HCT116 (cell line): ENCODE measurements around the gene BRD4. TPM values are rescaled to one million over a fixed set of nuclear protein-coding genes. Genes with fewer than 3 reads are reported as not detected.

Experiments used
- ATAC-seq: fragments of 200-7000 bp; cut with Tn5 transposase; 2 replicates; pipeline ENCODE4 v1.9.1; 2020; ENCODE audit warnings: mild to moderate bottlenecking, moderate library complexity
- BruUV-seq: library from RNA; stranded (reverse); fragments of 400-500 nt; replicated peaks from 2 replicates; lab custom pipeline; 2021; lab: Mats Ljungman, UMichigan
- CTCF ChIA-PET: fragments of 300-600 bp; sonication (Branson Sonifier 250); formaldehyde crosslinking; loops from one replicate; lab custom pipeline; 2021; ENCODE audit warnings: antibody characterized with exemption; lab: Charles Lee
- POLR2A ChIA-PET: fragments of 300-600, 350-600 bp; sonication (Branson Sonifier 250); formaldehyde crosslinking; loops from one replicate; lab custom pipeline; 2021; ENCODE audit warnings: antibody characterized with exemption; lab: Charles Lee
- RAD21 ChIA-PET, 2 experiments: fragments of 300-600 bp; sonication (Branson Sonifier 250); formaldehyde crosslinking; loops; one replicate each; lab custom pipeline; 2023; ENCODE audit warnings: low total read pairs in 2 of 2; ENCODE audit not compliant: uncharacterized antibody in 2 of 2, unreplicated experiment in 2 of 2, low non-redundant PET in 1 of 2; lab: Charles Lee
- DNase-seq: peaks from one replicate; pipeline ENCODE4 v3.0.0-alpha.2; 2010; ENCODE audit warnings: low read depth, low spot score
- H2AFZ ChIP-seq: fragments of 200-600 bp; shearing (Covaris generic), sonication (generic); 2 replicates; pipeline ENCODE4 v1.6.1; 2017; ENCODE audit warnings: low read depth, mixed run types, mixed read lengths, antibody characterized with exemption, low read length; ENCODE audit not compliant: poor library complexity, severe bottlenecking
- H3K27ac ChIP-seq: 2 replicates; pipeline ENCODE4 v1.5.1; 2012; ENCODE audit warnings: low read depth, low read length
- H3K27me3 ChIP-seq: fragments of 200-600 bp; sonication (generic); 2 replicates; pipeline ENCODE4 v1.6.1; 2016; ENCODE audit warnings: mixed run types, low read length, mixed read lengths; ENCODE audit not compliant: insufficient read depth
- H3K36me3 ChIP-seq, 2 experiments: fragments of 200-500 bp in 1 of 2; fragments of 200-600 bp in 1 of 2; sonication (Bioruptor generic) in 1 of 2; sonication (generic) in 1 of 2; 2 replicates each; pipeline versions ENCODE4 v1.5.1 to v1.6.1; 2014 to 2016; ENCODE audit warnings: low read length in 2 of 2, inconsistent platforms in 1 of 2, mixed read lengths in 1 of 2, mixed run types in 1 of 2; ENCODE audit not compliant: insufficient read depth in 2 of 2, control insufficient read depth in 1 of 2
- H3K4me1 ChIP-seq, 2 experiments: fragments of 200-600 bp in 1 of 2; sonication (generic) in 1 of 2; 2 replicates each; pipeline versions ENCODE4 v1.5.1 to v1.6.1; 2012 to 2017; ENCODE audit warnings: low read length in 2 of 2, inconsistent platforms in 1 of 2, mild to moderate bottlenecking in 1 of 2, mixed read lengths in 1 of 2, mixed run types in 1 of 2, moderate library complexity in 1 of 2; ENCODE audit not compliant: insufficient read depth in 2 of 2, control insufficient read depth in 1 of 2
- H3K4me2 ChIP-seq: fragments of 200-600 bp; sonication (generic); 2 replicates; pipeline ENCODE4 v1.6.1; 2017; ENCODE audit warnings: mixed run types, low read length, mixed read lengths
- H3K4me3 ChIP-seq, 2 experiments: fragments of 200-600 bp in 1 of 2; sonication (generic) in 1 of 2; replicated peaks in 1 of 2; 2 replicates each; pipeline ENCODE4 v1.5.1; 2011 to 2016; ENCODE audit warnings: low read length in 2 of 2, control low read depth in 1 of 2, low read depth in 1 of 2, mild to moderate bottlenecking in 1 of 2, mixed read lengths in 1 of 2, mixed run types in 1 of 2
- H3K79me2 ChIP-seq: fragments of 200-600 bp; sonication (generic); 2 replicates; pipeline ENCODE4 v1.6.1; 2017; ENCODE audit warnings: mild to moderate bottlenecking, mixed run types, low read length, moderate library complexity, mixed read lengths; ENCODE audit not compliant: insufficient read depth
- H3K9ac ChIP-seq: fragments of 200-600 bp; sonication (generic); 2 replicates; pipeline ENCODE4 v1.6.1; 2016; ENCODE audit warnings: low read length, mixed read lengths
- H3K9me2 ChIP-seq: fragments of 200-600 bp; sonication (generic), shearing (Covaris generic); 2 replicates; pipeline ENCODE4 v1.6.1; 2017; ENCODE audit warnings: mixed run types, mild to moderate bottlenecking, moderate library complexity; ENCODE audit not compliant: insufficient read depth
- H3K9me3 ChIP-seq, 2 experiments: fragments of 200-500 bp in 1 of 2; fragments of 200-600 bp in 1 of 2; sonication (Bioruptor generic) in 1 of 2; sonication (generic) in 1 of 2; 2 replicates each; pipeline ENCODE4 v1.6.1; 2014 to 2017; ENCODE audit warnings: low read length in 2 of 2, mixed read lengths in 2 of 2, inconsistent platforms in 1 of 2, low read depth in 1 of 2, mild to moderate bottlenecking in 1 of 2, mixed run types in 1 of 2, moderate library complexity in 1 of 2; ENCODE audit not compliant: control insufficient read depth in 1 of 2, insufficient read depth in 1 of 2
- H4K20me1 ChIP-seq: fragments of 200-600 bp; sonication (generic), shearing (Covaris generic); 2 replicates; pipeline ENCODE4 v1.6.1; 2017; ENCODE audit warnings: mixed run types, mild to moderate bottlenecking, moderate library complexity; ENCODE audit not compliant: insufficient read depth
- CBX3 ChIP-seq: IDR thresholded peaks from 2 replicates; pipeline ENCODE4 v1.6.1; 2012; ENCODE audit warnings: low read depth
- CTCF ChIP-seq, 3 experiments: fragments of 200-600 bp in 1 of 3; sonication (generic) in 1 of 3; IDR thresholded peaks in 2 of 3; conservative IDR thresholded peaks in 1 of 3; 2 replicates each; pipeline ENCODE4 v1.5.1; 2012 to 2017; ENCODE audit warnings: low read depth in 2 of 3, low read length in 2 of 3, antibody characterized with exemption in 1 of 3, borderline replicate concordance in 1 of 3, control low read depth in 1 of 3, mild to moderate bottlenecking in 1 of 3, mixed read lengths in 1 of 3, mixed run types in 1 of 3, moderate library complexity in 1 of 3; ENCODE audit not compliant: insufficient read depth in 1 of 3
- JUND ChIP-seq: IDR thresholded peaks from 2 replicates; pipeline ENCODE4 v1.6.1; 2012
- POLR2AphosphoS5 ChIP-seq: IDR thresholded peaks from 2 replicates; pipeline ENCODE4 v1.6.1; 2011; ENCODE audit warnings: mild to moderate bottlenecking, low read depth, low read length, moderate library complexity
- ZNF274 ChIP-seq: fragments of 200-500 bp; sonication (Bioruptor generic); IDR thresholded peaks from 2 replicates; pipeline ENCODE4 v1.6.1; 2014; ENCODE audit warnings: mild to moderate bottlenecking, low read depth, low read length, inconsistent platforms
- intact Hi-C: fragments of 100-400 bp; cut with micrococcal nuclease; formaldehyde crosslinking; loops from 2 replicates; pipeline ENCODE4 v1.10.0; 2022
- total RNA-seq: library from RNA; stranded (reverse); gene quantifications from one replicate; pipeline ENCODE4 v1.2.1, GENCODE V29; 2021; ENCODE audit not compliant: unreplicated experiment
- TF ChIP-seq, protein P1 (sequence below): IDR thresholded peaks from 2 replicates; pipeline ENCODE4 v1.6.1; 2012

BRD4 gene
- total RNA-seq, 1 experiment from 2014 or later = 52.9 TPM

DNA sequence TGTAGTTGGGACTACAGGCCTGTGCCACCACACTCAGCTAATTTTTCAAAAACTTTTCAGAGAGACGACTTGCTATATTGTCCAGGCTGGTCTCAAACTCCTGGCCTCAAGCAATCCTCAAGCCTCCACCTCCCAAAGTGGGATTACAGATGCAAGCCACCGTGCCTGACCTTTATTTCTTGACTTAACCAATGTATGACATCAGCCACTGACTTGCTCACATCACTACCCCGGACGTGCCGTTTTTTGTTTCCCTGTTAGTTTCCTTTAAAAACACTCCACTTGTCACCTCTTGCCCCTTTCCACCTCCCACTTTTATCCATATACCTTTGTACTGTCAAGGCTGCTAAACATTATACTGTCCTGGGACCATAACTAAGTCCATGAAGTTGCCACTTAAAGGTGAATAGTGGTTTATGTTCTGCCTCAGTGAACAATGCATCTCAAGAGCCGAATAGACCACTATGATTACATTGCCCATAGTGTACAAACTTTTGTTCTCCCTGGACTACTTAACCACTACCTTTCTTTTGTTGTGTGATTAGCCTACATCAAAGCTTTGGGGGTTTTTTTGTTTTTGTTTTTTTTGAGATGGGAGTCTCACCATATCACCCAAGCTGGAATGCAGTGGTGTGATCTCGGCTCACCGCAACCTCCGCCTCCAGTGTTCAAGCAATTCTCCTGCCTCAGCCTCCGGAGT, 97.8 kb downstream of the BRD4 start:
- ATAC-seq (no peak), DNase-seq (no peak)
- Histone ChIP-seq H3K9me2 (no peaks in the 10 kb centered on the region), H3K9ac (no peak overlapping the region), H3K4me2 (no peak overlapping the region), H3K27ac (no peak overlapping the region), H3K79me2 (no peaks in the 10 kb centered on the region), H4K20me1 (no peaks in the 10 kb centered on the region), H3K36me3 (peaks cover 0 to 2% of the 10 kb centered on the region in 2 experiments; a peak in 1 of 4 replicates), H2AFZ (no peak overlapping the region), H3K27me3 (no peaks in the 10 kb centered on the region), H3K4me1 (no peaks in the 10 kb centered on the region), H3K9me3 (no peaks in the 10 kb centered on the region), H3K4me3 (no peak overlapping the region)
- RAD21 ChIA-PET = no interaction called here
- TF ChIP-seq POLR2AphosphoS5 = no peak
- no peak for TF ChIP-seq CBX3
- TF ChIP-seq, protein P1, sequence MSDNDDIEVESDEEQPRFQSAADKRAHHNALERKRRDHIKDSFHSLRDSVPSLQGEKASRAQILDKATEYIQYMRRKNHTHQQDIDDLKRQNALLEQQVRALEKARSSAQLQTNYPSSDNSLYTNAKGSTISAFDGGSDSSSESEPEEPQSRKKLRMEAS = no peak
- TF ChIP-seq CTCF (IDR thresholded peaks at IDR 0.05 in 2 of 3, conservative IDR thresholded peaks at IDR 0.05 in 1 of 3; ENCODE audit: borderline replicate concordance in 1 of 3, insufficient read depth in 1 of 3, low read depth in 2 of 3, low read length in 2 of 3) = no peak
- POLR2A ChIA-PET = interaction anchor here (1.2 kb wide), 1 partner anchor 10 kb away, joined by 3 read pairs; no protein-coding TSS in a partner anchor
- CTCF ChIA-PET = no interaction called here
- no TSS peak for BruUV-seq
- intact Hi-C loops = no loop called here

- no peak overlapping the region for H3K4me2 ChIP-seq
- H3K9me2 ChIP-seq = no peaks in the 10 kb centered on the region
- ChIA-PET RAD21 (no interaction called here), CTCF (no interaction called here), POLR2A (no interaction called here)
- TF ChIP-seq POLR2AphosphoS5 (no peak), ZNF274 (no peak), CTCF (IDR thresholded peaks at IDR 0.05 in 2 of 3, conservative IDR thresholded peaks at IDR 0.05 in 1 of 3; ENCODE audit: borderline replicate concordance in 1 of 3, insufficient read depth in 1 of 3, low read depth in 2 of 3, low read length in 2 of 3) (no peak), JUND (no peak)
- DNase-seq = no peak
- no peaks in the 10 kb centered on the region for H3K27me3 ChIP-seq
- no peak overlapping the region for H3K9ac ChIP-seq
- no peak for ATAC-seq
- no peaks in the 10 kb centered on the region for H3K4me1 ChIP-seq
- BruUV-seq = no TSS peak
- no peaks in the 10 kb centered on the region for H3K9me3 ChIP-seq
- H3K4me3 ChIP-seq = no peak overlapping the region
- no peak overlapping the region for H2AFZ ChIP-seq
- intact Hi-C loops = no loop called here
- no peaks in the 10 kb centered on the region for H3K36me3 ChIP-seq
- H3K79me2 ChIP-seq = no peaks in the 10 kb centered on the region
- H4K20me1 ChIP-seq = no peaks in the 10 kb centered on the region
- no peak overlapping the region for H3K27ac ChIP-seq
Measured at GRCh38 chr19:15231271-15231670, 101.1 kb downstream of the BRD4 start.
